Measurements from ENCODE around the gene DIP2A.
"Not testable (repeated sequence)": the region's sequence is repeated elsewhere in the genome, so short reads cannot be mapped to it uniquely, and the experiment has no call there.

Gene DIP2A

GRCh38 chr21:46482846-46483231 is 24.1 kb downstream of the DIP2A start:
- no peak for DNase-seq

- no peak for DNase-seq
These were observed 24.9 kb downstream of the DIP2A start for GRCh38 chr21:46483300-46484295.

GRCh38 chr21:46486481-46487126 is 27.9 kb downstream of the DIP2A start:
- DNase-seq, result no peak

- DNase-seq, result no peak
These were observed 30.5 kb downstream of the DIP2A start for GRCh38 chr21:46489162-46489663.

- no peak for DNase-seq
These were observed 31.1 kb downstream of the DIP2A start for GRCh38 chr21:46489800-46490199.

- DNase-seq, result no peak
These were observed 32.9 kb downstream of the DIP2A start for GRCh38 chr21:46491553-46491952.

GRCh38 chr21:46492851-46493250 is 34.2 kb downstream of the DIP2A start:
- DNase-seq, result no peak

GRCh38 chr21:46493828-46494227 is 35.1 kb downstream of the DIP2A start:
- no peak for DNase-seq

GRCh38 chr21:46498335-46499050 is 39.8 kb downstream of the DIP2A start:
- no peak for DNase-seq

- no peak for DNase-seq
These were observed 41.7 kb downstream of the DIP2A start for GRCh38 chr21:46500224-46500861.

- DNase-seq, result no peak
These were observed 45.3 kb downstream of the DIP2A start for GRCh38 chr21:46503922-46504550.

- no peak for DNase-seq
These were observed 46.0 kb downstream of the DIP2A start for GRCh38 chr21:46504666-46505065.

GRCh38 chr21:46507562-46507961 is 48.9 kb downstream of the DIP2A start:
- DNase-seq, result no peak

GRCh38 chr21:46509741-46510502 is 51.2 kb downstream of the DIP2A start:
- DNase-seq, result no peak

- no peak for DNase-seq
These were observed 56.4 kb downstream of the DIP2A start for GRCh38 chr21:46515109-46515508.

- no peak for DNase-seq
These were observed 57.4 kb downstream of the DIP2A start for GRCh38 chr21:46516068-46516467.

- no peak for DNase-seq
These were observed 58.7 kb downstream of the DIP2A start for GRCh38 chr21:46517361-46517760.

GRCh38 chr21:46518983-46519583 is 60.4 kb downstream of the DIP2A start:
- no peak for DNase-seq

- not testable (repeated sequence) for DNase-seq
These were observed 68.7 kb downstream of the DIP2A start for GRCh38 chr21:46527393-46527792.

- DNase-seq, result no peak
These were observed 69.1 kb downstream of the DIP2A start for GRCh38 chr21:46527801-46528200.

GRCh38 chr21:46532080-46532479 is 73.4 kb downstream of the DIP2A start:
- DNase-seq, result no peak

All from NCI-H146 (cell line).